Posterior cingulate gyrus (tissue), 11 donors: Measurements from ENCODE around the gene ESPL1.

ENCODE experiments used
- DNase-seq, 10 donors: peaks; one replicate each; pipeline versions ENCODE4 v3.0.0 to v3.0.0-alpha.2; 2020 to 2021; ENCODE audit warnings: mixed read lengths in 3 of 10
- intact Hi-C: fragments of 100-400 bp; cut with DNase I; formaldehyde crosslinking; loops from one replicate; pipeline ENCODE4 v1.15.1; 2023

Gene ESPL1

DNA sequence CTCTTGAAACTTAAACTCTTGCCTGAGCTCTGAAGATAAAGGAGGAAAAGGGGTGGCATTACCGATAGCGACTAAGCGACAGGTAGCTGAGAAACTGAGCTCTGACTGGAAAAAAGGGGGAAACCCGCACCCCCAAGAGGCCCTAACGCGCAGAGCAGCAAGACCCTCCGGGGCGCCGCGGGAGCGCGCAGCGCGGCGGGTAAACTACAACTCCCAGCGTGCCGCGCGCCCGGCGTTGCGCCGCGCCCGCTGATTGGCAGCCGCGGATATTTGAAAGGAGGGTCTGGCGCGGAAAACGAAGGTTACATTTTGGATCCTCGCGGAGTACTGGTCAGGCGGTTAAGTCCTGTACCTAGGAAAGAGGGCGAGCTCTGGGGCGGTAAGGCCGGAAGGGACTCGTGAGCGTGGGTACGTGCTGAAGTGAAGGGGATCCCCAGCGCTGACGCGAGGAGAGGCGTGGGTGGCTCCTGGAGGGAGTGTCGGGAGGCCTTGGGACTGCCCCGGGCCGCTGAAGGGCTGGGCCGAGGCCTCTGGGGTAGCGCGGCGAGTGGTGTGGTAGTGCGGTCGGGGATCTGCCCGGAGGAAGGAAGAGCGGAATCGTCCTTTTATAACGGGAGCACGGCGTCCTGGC is at the start of gene ESPL1:
Gene ESPL1, plus strand, starts transcription at position 301 of the 631 bp plus-strand sequence. CDS start 468 bp downstream, outside the sequence.
- DNase-seq, result peak; percentile 23 to 94 (median 64)
- intact Hi-C loops, result no loop called here

DNA sequence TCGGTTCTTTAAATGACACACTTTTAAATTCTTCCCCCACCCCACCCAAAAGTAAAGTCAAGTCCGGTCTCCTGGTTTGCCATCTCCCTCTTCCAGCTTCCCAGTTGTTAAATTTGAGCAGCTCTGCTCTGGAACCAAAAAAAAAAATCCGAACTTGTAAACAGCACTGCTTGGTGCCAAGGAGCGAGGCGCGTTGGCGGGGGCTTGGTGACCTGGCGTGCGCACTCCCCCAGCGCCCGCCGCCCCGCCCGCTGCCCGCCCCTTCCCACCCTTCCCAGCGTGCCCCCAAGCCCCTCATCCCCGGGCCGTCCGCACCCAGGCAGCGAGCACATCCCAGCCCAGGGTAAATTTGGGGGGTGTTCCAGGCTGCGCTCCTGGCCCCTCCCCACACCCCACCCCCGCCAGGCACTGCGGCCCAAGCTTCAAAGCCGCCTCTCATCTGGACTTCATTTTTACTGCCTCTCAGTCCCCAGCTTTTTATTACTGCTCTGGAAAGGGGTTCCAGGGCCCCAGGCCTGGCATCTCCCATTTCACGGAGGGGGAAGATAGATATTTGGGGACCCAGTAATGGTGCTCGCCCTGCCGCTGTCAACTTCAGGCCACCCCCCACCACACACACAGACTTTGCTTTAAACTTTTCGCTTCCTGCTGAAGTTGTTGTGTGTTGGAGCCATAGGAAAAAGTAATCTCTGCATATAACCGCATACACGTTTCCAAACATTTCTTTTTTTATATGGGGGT is 49.4 kb upstream of the ESPL1 start:
- intact Hi-C loops, result no loop called here
- peak in 2 of 10 donors; percentile 64 to 70 for DNase-seq

- peak in 2 of 10 donors; percentile 80 to 82 for DNase-seq
- intact Hi-C loops, result no loop called here
These were observed 48.7 kb upstream of the ESPL1 start for GRCh38 chr12:53219292-53219955.

DNA sequence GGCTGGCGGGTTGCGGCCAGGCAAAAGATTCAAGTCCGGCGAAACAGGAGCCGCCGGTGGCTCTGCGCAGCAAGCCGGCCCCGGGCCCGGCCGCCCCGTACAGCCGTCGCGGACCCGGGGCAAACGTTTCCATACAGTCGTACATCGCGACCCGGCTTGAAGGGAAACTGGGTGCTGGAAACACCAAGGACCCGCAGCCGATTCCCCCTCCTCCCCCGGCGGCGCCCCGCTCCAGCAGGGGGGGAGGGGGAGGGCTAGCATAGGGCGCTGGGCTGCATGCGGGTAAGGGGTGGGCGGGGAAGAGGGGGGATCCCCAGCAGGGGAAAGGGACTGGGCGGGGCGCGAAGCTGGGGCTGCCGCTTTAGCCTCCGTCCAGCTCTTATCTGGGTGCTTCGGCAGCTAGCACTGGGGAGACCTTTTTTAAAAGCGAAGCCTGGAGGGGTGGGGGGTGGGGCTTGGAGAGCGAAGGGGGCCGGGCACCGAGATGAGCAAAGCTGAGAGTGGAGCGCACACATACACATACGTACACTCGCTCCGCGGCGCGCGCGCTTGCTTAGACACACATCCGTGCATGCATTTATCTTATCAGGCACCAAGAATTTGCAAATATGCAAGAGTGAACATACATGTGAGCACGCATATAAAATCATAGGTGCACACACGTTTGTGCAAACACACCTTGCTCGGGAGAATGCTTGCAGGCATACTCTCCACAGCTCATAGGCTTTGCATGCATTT is 48.0 kb upstream of the ESPL1 start:
- intact Hi-C loops, result no loop called here
- peak in 9 of 10 donors; percentile 34 to 94 (median 73) for DNase-seq

DNA sequence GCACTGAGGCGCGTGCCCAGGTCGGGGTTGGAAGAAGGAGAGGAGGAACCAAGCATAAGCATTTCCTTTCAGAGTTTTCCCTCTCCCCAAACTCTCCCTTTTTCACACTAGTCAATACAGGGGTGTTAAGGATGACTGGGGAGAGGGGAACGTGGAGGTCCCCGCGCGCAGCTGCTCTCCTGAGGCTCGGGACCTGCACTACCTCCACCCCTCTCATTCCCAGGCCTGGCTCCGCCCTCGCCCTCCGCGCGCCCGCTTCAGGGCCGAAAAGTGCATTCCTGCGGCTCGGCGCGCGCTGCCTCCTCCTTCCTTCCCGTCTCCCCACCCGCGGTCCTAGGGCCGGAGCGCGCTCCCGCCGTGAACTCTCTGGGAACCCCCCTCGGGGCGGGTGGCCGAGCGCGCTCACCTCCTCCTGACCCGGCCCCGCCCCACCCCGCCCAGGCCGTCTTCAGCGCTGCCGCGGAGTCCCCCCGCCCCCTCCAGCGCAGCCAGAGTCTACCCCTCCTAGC is 47.4 kb upstream of the ESPL1 start:
- peak in 9 of 10 donors; percentile 52 to 95 (median 70) for DNase-seq
- intact Hi-C loops, result no loop called here

- peak in 8 of 10 donors; percentile 42 to 91 (median 62) for DNase-seq
- intact Hi-C loops, result no loop called here
These were observed 46.7 kb upstream of the ESPL1 start for GRCh38 chr12:53221203-53222080.

- intact Hi-C loops, result no loop called here
- DNase-seq, result peak in 2 of 10 donors; percentile 5 to 8
These were observed 45.9 kb upstream of the ESPL1 start for GRCh38 chr12:53222170-53222721.

DNA sequence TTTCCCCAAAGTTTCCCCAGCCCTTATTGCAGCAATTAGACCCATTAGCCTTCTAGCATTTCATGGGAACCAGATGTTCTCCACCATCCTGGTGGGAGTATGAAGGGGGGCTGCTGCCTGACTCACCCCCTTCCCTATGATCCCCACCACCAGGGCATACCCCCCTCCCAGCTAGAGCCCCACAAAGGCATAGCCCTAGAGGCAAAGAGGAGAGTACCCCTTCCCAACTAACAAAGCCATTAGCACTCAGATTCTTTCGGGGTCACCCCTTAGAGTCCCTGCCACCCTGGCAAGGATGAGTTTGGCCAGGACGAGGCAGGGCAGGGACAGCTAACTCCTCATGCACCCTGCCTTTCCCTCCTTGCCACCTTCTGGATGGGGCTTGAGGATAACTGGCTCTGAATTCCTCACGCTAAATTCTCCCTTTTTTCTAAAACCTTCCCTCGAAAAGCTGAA is 45.3 kb upstream of the ESPL1 start:
- intact Hi-C loops, result no loop called here
- DNase-seq, result peak in 2 of 10 donors; percentile 19 to 37

GRCh38 chr12:53223389-53224060 is 44.6 kb upstream of the ESPL1 start:
- DNase-seq, result peak in 6 of 10 donors; percentile 36 to 89 (median 72)
- intact Hi-C loops, result no loop called here

- intact Hi-C loops, result no loop called here
These were observed 43.8 kb upstream of the ESPL1 start for GRCh38 chr12:53224061-53224896.

DNA sequence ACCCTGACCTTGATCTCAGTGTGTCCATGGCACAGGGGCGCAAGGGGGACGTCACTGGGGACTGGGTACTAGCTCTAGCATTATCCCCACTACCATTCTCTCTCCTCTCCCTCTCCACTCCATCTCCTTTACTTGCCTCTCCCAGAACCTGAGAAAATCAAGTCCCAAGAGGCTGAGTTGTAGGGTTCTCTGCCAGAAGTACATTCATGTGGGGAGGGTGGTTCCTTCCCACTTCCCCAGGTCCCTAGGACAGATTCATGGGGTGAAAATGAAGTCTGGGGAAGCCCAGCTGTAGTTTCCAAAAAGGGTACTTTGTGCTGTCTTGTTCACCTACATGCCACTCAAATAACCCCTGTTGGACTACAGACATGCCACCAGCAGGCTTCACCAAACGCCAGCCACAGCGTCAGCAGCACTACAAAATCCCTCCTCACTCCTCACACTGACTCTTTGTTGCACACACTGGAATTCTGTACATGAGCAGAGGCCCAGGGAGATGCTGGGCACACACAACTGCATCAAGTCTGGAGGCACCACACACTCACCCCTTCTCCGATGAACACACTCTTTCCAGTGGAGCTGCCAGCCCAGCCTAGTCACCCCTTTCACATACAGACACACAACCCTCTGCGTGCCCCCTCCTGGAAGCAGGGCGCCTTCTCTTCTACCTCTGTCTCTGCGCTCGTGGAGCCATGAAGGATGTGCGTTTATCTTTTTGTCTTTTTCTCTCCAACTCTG is 43.0 kb upstream of the ESPL1 start:
- peak in 2 of 10 donors; percentile 62 to 74 for DNase-seq
- intact Hi-C loops, result no loop called here

More at GRCh38 chr12:53224061-53224896, 43.8 kb upstream of the ESPL1 start:
- DNase-seq, result peak in 2 of 10 donors; percentile 43 to 80

DNA sequence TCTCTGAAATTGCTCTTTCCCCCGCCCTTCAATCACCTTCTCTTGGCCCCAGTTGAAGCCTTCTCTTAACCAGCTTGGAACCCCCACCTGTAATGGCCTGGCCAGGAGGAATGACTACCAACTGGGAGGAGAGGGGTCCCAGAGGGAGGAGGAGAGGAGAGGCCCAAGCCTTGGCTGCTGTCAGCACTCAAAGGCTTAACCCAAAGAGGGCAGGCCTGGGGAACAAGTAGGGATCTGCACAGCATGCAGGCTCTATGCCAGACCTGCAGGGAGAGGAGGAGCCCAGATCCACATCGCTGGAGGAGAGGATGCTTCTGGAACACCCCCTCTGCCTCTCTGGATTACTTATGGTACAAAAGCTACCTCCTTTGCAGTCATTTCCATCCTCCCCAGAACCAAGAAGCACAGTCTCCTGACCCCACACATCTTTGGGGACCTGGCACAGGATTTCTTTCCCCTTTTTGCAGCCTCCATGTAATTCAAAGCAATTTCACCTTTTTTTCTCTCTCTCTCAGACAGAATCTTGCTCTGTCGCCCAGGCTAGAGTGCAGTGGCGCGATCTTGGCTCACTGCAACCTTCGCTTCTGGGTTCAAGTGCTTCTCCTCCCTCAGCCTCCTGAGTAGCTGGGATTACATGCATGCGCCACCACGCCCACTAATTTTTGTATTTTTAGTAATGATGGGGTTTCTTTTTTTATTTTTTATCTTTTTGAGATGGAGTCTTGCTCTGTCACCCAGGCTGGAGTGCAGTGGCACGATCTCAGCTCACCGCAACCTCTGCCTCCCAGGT is 42.3 kb upstream of the ESPL1 start:
- DNase-seq, result peak in 2 of 10 donors; percentile 80 to 82
- intact Hi-C loops, result no loop called here

- peak in 2 of 10 donors; percentile 32 to 40 for DNase-seq
- intact Hi-C loops, result no loop called here
These were observed 41.3 kb upstream of the ESPL1 start for GRCh38 chr12:53226815-53227214.

- peak in 2 of 10 donors; percentile 72 to 78 for DNase-seq
- intact Hi-C loops, result no loop called here
These were observed 40.8 kb upstream of the ESPL1 start for GRCh38 chr12:53227341-53227740.

DNA sequence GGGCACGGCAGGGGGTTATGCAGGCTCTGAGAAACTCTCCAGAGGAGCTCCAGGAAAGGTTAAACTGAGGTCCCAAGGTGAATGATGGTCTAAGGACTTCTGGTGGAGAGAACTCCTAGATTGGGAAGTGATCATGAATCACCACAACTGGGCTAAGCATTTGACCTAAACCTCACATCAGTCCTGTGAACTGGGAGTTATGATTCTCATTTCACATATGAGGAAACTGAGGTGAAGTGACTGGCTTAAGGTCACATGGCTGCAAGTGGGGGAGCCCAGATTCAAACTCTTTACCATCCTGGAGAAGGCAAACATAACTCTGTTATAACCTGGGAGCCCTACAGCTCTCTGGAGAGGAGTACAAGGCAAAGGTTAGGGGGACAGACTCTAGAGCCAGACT is 40.3 kb upstream of the ESPL1 start:
- intact Hi-C loops, result no loop called here
- DNase-seq, result no peak

DNA sequence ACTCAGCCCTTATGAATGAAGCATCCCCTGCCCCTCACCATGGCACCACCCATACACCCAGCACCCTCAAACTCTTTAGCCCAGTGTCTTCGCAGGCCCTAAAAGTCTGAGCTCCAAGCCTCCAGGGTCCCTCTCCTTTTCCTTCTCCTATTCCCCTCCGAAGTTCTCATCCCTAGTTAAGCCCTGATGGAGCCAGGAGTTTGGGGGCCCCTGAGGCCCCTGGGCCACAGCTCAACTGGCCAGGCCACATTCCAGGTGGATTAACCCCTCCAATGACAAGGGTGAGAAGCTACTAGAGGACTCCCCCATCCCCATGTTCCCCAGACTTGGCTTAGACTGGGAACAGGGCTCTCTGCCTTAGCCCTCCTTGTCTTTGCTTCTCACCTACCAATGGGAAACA is 38.6 kb upstream of the ESPL1 start:
- peak in 1 of 10 donors; percentile 19 for DNase-seq
- intact Hi-C loops, result no loop called here
